Liver (tissue), 9 donors: ENCODE measurements around the gene GPALPP1. TPM values are rescaled to one million over a fixed set of nuclear protein-coding genes. Genes with fewer than 3 reads are reported as not detected.

Experiments
- DNase-seq: peaks from one replicate; pipeline ENCODE4 v3.0.0-alpha.2; 2017; ENCODE audit warnings: low spot score
- H3K27ac ChIP-seq, 2 donors: one replicate each; pipeline ENCODE4 v1.7.0; 2013; ENCODE audit warnings: inconsistent platforms in 2 of 2, low read length in 2 of 2, control low read depth in 1 of 2, low read depth in 1 of 2, mild to moderate bottlenecking in 1 of 2
- H3K27me3 ChIP-seq, 4 donors: one replicate each; pipeline versions ENCODE4 v1.6.1 to v1.7.0; 2013; ENCODE audit warnings: low read length in 3 of 4, inconsistent platforms in 1 of 4, mild to moderate bottlenecking in 1 of 4, moderate library complexity in 1 of 4; ENCODE audit not compliant: control insufficient read depth in 4 of 4, insufficient read depth in 4 of 4
- H3K36me3 ChIP-seq, 4 donors: one replicate each; pipeline versions ENCODE4 v1.6.1 to v1.7.0; 2013; ENCODE audit warnings: low read length in 3 of 4, mild to moderate bottlenecking in 3 of 4, low read depth in 1 of 4, moderate library complexity in 1 of 4; ENCODE audit not compliant: control insufficient read depth in 4 of 4, insufficient read depth in 3 of 4
- H3K4me1 ChIP-seq, 4 donors: one replicate each; pipeline versions ENCODE4 v1.6.1 to v1.7.0; 2013; ENCODE audit warnings: low read length in 3 of 4, mild to moderate bottlenecking in 3 of 4, moderate library complexity in 1 of 4; ENCODE audit not compliant: control insufficient read depth in 4 of 4, insufficient read depth in 4 of 4
- H3K4me3 ChIP-seq, 3 donors: one replicate each; pipeline versions ENCODE4 v1.6.1 to v1.7.0; 2013; ENCODE audit warnings: low read length in 3 of 3, control low read depth in 1 of 3, low read depth in 1 of 3, mild to moderate bottlenecking in 1 of 3
- H3K9ac ChIP-seq, 2 donors: one replicate each; pipeline ENCODE4 v1.7.0; 2013; ENCODE audit warnings: low read length in 2 of 2, mild to moderate bottlenecking in 2 of 2, moderate library complexity in 2 of 2, control low read depth in 1 of 2, low read depth in 1 of 2
- H3K9me3 ChIP-seq, 4 donors: one replicate each; pipeline versions ENCODE4 v1.6.1 to v1.7.0; 2013; ENCODE audit warnings: low read length in 3 of 4; ENCODE audit not compliant: control insufficient read depth in 4 of 4
- CTCF ChIP-seq: fragments of 150-350 bp; IDR thresholded peaks from 2 replicates; pipeline ENCODE4 v1.5.1; 2017; ENCODE audit warnings: improper control_type of control experiment, low read depth, low read length; ENCODE audit not compliant: missing input control
- FOXA1 ChIP-seq: IDR thresholded peaks from 2 replicates; pipeline ENCODE4 v1.6.1; 2016; ENCODE audit warnings: antibody characterized with exemption
- GABPA ChIP-seq, 2 donors: IDR thresholded peaks in 1 of 2; conservative IDR thresholded peaks in 1 of 2; 2 replicates each; pipeline ENCODE4 v1.6.1; 2016; ENCODE audit warnings: antibody characterized with exemption in 2 of 2, mild to moderate bottlenecking in 1 of 2, moderate library complexity in 1 of 2
- HNF4A ChIP-seq, 2 donors: conservative IDR thresholded peaks; 2 replicates each; pipeline ENCODE4 v1.6.1; 2016; ENCODE audit warnings: antibody characterized with exemption in 2 of 2, mild to moderate bottlenecking in 2 of 2
- JUND ChIP-seq, 2 donors: IDR thresholded peaks; 2 replicates each; pipeline ENCODE4 v1.6.1; 2016; ENCODE audit warnings: antibody characterized with exemption in 2 of 2
- MAX ChIP-seq: IDR thresholded peaks from 2 replicates; pipeline ENCODE4 v1.6.1; 2016; ENCODE audit warnings: antibody characterized with exemption
- REST ChIP-seq: IDR thresholded peaks from 2 replicates; pipeline ENCODE4 v1.6.1; 2016; ENCODE audit warnings: antibody characterized with exemption, mild to moderate bottlenecking
- RXRA ChIP-seq, 2 donors: IDR thresholded peaks; 2 replicates each; pipeline ENCODE4 v1.6.1; 2017 to 2018; ENCODE audit warnings: antibody characterized with exemption in 2 of 2, mild to moderate bottlenecking in 1 of 2
- SP1 ChIP-seq: IDR thresholded peaks from 2 replicates; pipeline ENCODE4 v1.6.1; 2018; ENCODE audit warnings: antibody characterized with exemption, mild to moderate bottlenecking
- ZBTB33 ChIP-seq: IDR thresholded peaks from 2 replicates; pipeline ENCODE4 v1.6.1; 2016; ENCODE audit warnings: antibody characterized with exemption
- WGBS: extraction: QIAGEN DNeasy Blood & Tissue Kit; methylation state at CpG from one replicate; pipeline ENCODE4 v1.1.7; 2013; 5-methylcytosine and 5-hydroxymethylcytosine counted together
- polyA plus RNA-seq, 2 donors: library from polyadenylated mRNA; stranded (reverse) in 1 of 2; unstranded in 1 of 2; fragments of 200-250 nt in 1 of 2; fragments of >200 nt in 1 of 2; fragmentation: Nextera tagmentation in 1 of 2; extraction: Ambion mirVana in 1 of 2; gene quantifications; one replicate each; pipeline versions ENCODE4 v1.2.1 to v1.2.3, GENCODE V29; 2013 to 2015
- total RNA-seq, 2 donors: library from RNA; depleted of rRNA; stranded (reverse); fragments of >200 nt; gene quantifications; one replicate each; pipeline ENCODE4 v1.2.3, GENCODE V29; 2014
- donor health status: healthy.
- donor health status: healthy.
- donor health status: healthy.
- donor health status: healthy.
- donor health status: healthy.

Gene GPALPP1
- total and polyA plus RNA-seq, 4 donors, result 4.7 to 15.7 (median 10.0) TPM

GRCh38 chr13:45049478-45049877 is 60.1 kb downstream of the GPALPP1 start (continued):
- no peak for TF ChIP-seq REST

- Histone ChIP-seq H3K36me3 (no peaks in the 10 kb centered on the region), H3K4me1 (peaks cover 0 to 5% (median 3%) of the 10 kb centered on the region in 4 donors), H3K9ac (no peak overlapping the region), H3K9me3 (no peaks in the 10 kb centered on the region), H3K27ac (no peak overlapping the region), H3K27me3 (no peaks in the 10 kb centered on the region), H3K4me3 (no peak overlapping the region)
- no peak for TF ChIP-seq REST
- TF ChIP-seq GABPA (IDR thresholded peaks at IDR 0.05 in 1 of 2, conservative IDR thresholded peaks at IDR 0.05 in 1 of 2), result no peak
- no peak for TF ChIP-seq JUND (IDR thresholded peaks at IDR 0.05)
- TF ChIP-seq HNF4A (conservative IDR thresholded peaks at IDR 0.05), result no peak
- no peak for TF ChIP-seq RXRA (IDR thresholded peaks at IDR 0.05)
- no peak for TF ChIP-seq ZBTB33
- TF ChIP-seq FOXA1, result no peak
- TF ChIP-seq CTCF, result no peak
- no peak for TF ChIP-seq SP1
- TF ChIP-seq MAX, result no peak
- DNase-seq, result no peak
- WGBS, result 82% methylated on average over 5 of the region's 5 CpGs
Observed at GRCh38 chr13:45051315-45051714, 62.0 kb downstream of the GPALPP1 start.
